ENCODE measurements around the gene RNF166.
A peak's percentile ranks its signal among the peaks of the same experiment; 100 is the strongest.

The RNF166 gene

GRCh38 chr16:88685156-88686061, 20.8 kb downstream of the RNF166 start:
- Histone ChIP-seq H3K4me3 (ENCODE audit: insufficient read depth, low read depth, low read length) (peak overlapping the region; percentile 28), H3K27me3 (ENCODE audit: control insufficient read depth, insufficient read depth, low read length, poor library complexity, severe bottlenecking) (peaks cover 65% of the 10 kb centered on the region), H3K27ac (ENCODE audit: insufficient read depth, low read depth, low read length, poor library complexity, severe bottlenecking) (no peak overlapping the region), H3K36me3 (ENCODE audit: control insufficient read depth, insufficient read depth, low read length) (no peaks in the 10 kb centered on the region), H3K9me3 (ENCODE audit: control insufficient read depth, low read length) (no peaks in the 10 kb centered on the region), H3K4me1 (ENCODE audit: control insufficient read depth, insufficient read depth, low read length) (no peaks in the 10 kb centered on the region)
- WGBS, 2 experiments: 10% methylated on average over 33 of the region's 33 CpGs

DNA sequence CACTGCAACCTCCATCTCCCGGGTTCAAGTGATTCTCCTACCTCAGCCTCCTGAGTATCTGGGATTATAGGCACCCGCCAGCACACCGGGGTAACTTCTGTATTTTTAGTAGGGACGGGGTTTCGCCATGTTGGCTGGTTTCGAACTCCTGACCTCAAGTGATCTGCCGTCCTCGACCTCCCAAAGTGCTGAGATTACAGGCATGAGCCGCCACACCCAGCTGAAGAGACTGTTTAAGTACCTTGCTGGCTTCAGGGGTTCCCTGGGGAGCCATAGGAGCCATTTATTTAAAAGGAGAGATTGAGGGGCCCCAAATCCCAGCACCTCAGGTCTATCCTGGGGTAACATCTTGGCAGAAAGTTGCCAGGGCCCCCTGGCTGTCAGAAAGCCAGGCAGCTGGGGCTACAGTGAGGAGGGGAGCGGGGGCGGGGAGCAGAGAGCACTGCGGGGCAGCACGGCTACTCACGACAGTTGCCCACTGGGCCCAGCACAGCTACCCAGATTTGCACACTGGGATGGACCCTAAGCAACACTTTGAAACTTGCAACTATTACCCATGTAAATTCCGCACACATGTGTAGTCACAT, 21.5 kb downstream of the RNF166 start:
- H3K4me1 ChIP-seq (ENCODE audit: control insufficient read depth, insufficient read depth, low read length): no peaks in the 10 kb centered on the region
- WGBS, 2 experiments: 78 to 79% methylated on average over 15 of the region's 15 CpGs
- no peak overlapping the region for H3K27ac ChIP-seq (ENCODE audit: insufficient read depth, low read depth, low read length, poor library complexity, severe bottlenecking)
- peaks cover 61% of the 10 kb centered on the region for H3K27me3 ChIP-seq (ENCODE audit: control insufficient read depth, insufficient read depth, low read length, poor library complexity, severe bottlenecking)
- no peaks in the 10 kb centered on the region for H3K9me3 ChIP-seq (ENCODE audit: control insufficient read depth, low read length)
- no peaks in the 10 kb centered on the region for H3K36me3 ChIP-seq (ENCODE audit: control insufficient read depth, insufficient read depth, low read length)
- no peak overlapping the region for H3K4me3 ChIP-seq (ENCODE audit: insufficient read depth, low read depth, low read length)

- Histone ChIP-seq H3K27ac (ENCODE audit: insufficient read depth, low read depth, low read length, poor library complexity, severe bottlenecking) (no peak overlapping the region), H3K36me3 (ENCODE audit: control insufficient read depth, insufficient read depth, low read length) (no peaks in the 10 kb centered on the region)
- WGBS, 2 experiments: 80 to 86% methylated on average over 21 of the region's 21 CpGs
Measured at GRCh38 chr16:88681709-88682451, 24.3 kb downstream of the RNF166 start.

DNA sequence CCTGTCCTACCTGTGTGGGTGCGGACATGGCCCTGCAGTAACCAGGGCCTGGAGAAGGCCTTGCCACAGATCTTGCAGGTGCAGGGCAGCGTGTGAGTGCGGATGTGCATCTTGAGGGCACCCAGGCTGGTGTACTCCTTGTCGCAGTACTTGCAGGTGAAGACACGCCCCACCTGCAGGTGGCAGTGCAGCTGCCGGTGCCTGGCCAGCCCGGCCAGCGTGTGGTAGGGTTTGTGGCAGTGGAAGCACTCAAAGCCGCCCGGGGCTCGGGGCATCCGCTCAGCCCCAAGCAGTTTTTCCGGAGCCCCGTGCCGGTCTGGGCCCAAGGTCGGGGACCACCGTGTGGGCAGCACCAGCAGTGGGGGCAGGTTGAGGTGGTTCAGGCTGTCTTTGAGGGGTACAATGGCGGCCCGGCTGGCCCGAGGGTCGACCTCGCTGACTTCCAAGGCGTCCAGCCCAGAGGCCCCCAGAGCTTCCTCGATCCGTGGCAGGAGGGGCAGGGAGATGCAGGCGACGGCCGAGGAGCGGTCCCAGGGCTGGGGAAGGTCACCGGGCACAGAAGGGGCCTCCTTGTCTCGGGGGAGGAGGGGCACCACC, 25.0 kb downstream of the RNF166 start:
- Histone ChIP-seq H3K27me3 (ENCODE audit: control insufficient read depth, insufficient read depth, low read length, poor library complexity, severe bottlenecking) (peaks cover 28% of the 10 kb centered on the region), H3K9me3 (ENCODE audit: control insufficient read depth, low read length) (no peaks in the 10 kb centered on the region), H3K27ac (ENCODE audit: insufficient read depth, low read depth, low read length, poor library complexity, severe bottlenecking) (no peak overlapping the region), H3K4me1 (ENCODE audit: control insufficient read depth, insufficient read depth, low read length) (no peaks in the 10 kb centered on the region), H3K4me3 (ENCODE audit: insufficient read depth, low read depth, low read length) (no peak overlapping the region), H3K36me3 (ENCODE audit: control insufficient read depth, insufficient read depth, low read length) (no peaks in the 10 kb centered on the region)
- WGBS, 2 experiments: 83% methylated on average over 31 of the region's 31 CpGs

More at GRCh38 chr16:88681709-88682451, 24.3 kb downstream of the RNF166 start:
- H3K4me1 ChIP-seq (ENCODE audit: control insufficient read depth, insufficient read depth, low read length): no peaks in the 10 kb centered on the region
- no peak overlapping the region for H3K4me3 ChIP-seq (ENCODE audit: insufficient read depth, low read depth, low read length)
- H3K27me3 ChIP-seq (ENCODE audit: control insufficient read depth, insufficient read depth, low read length, poor library complexity, severe bottlenecking): peaks cover 35% of the 10 kb centered on the region
- no peaks in the 10 kb centered on the region for H3K9me3 ChIP-seq (ENCODE audit: control insufficient read depth, low read length)

- WGBS, 2 experiments: 91 to 93% methylated on average over 5 of the region's 5 CpGs
- H3K36me3 ChIP-seq (ENCODE audit: control insufficient read depth, insufficient read depth, low read length): no peaks in the 10 kb centered on the region
- H3K4me1 ChIP-seq (ENCODE audit: control insufficient read depth, insufficient read depth, low read length): no peaks in the 10 kb centered on the region
Measured at GRCh38 chr16:88680554-88681083, 25.6 kb downstream of the RNF166 start.

DNA sequence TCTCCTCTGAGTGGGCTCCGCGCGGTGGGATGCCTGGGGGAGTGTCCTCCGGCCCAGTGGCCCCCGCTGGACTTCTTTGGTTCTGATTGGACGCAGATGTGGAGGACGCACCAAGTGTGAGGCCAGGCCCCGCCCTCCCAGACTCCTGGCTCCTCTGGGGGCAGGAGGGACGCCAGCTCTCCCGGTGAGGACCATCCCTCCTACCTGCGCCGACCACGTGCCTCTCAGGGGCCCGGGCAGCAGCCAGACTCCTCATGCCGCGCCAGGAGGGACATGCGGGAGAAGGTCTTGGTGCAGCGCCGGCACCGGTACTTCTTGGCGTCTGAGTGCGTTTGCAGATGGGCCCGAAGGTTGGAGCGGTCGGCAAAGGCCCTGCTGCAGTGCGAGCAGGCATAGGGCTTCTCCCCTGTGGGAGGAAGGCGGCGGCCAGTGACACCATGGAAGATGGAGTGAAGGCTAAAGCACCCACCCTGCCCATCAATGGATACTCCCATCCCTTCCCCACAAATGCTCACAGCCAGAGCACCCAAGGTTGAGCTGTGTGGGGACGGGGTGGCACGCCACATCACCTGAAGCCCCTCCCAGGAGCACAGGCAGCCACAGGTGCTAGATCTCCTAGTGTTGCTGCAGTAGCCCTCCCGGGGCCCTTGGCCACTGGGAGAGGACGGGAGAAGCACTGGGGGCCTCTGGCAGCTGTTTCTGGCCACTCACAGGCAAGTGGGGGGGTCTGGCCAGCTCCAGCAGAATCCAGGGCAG, 27.8 kb downstream of the RNF166 start:
- Histone ChIP-seq H3K9me3 (ENCODE audit: control insufficient read depth, low read length) (no peaks in the 10 kb centered on the region), H3K27ac (ENCODE audit: insufficient read depth, low read depth, low read length, poor library complexity, severe bottlenecking) (no peak overlapping the region), H3K4me1 (ENCODE audit: control insufficient read depth, insufficient read depth, low read length) (no peaks in the 10 kb centered on the region), H3K4me3 (ENCODE audit: insufficient read depth, low read depth, low read length) (no peak overlapping the region), H3K27me3 (ENCODE audit: control insufficient read depth, insufficient read depth, low read length, poor library complexity, severe bottlenecking) (no peaks in the 10 kb centered on the region), H3K36me3 (ENCODE audit: control insufficient read depth, insufficient read depth, low read length) (no peaks in the 10 kb centered on the region)
- 82% methylated on average over 32 of the region's 32 CpGs for WGBS, 2 experiments

More at GRCh38 chr16:88680554-88681083, 25.6 kb downstream of the RNF166 start:
- Histone ChIP-seq H3K9me3 (ENCODE audit: control insufficient read depth, low read length) (no peaks in the 10 kb centered on the region), H3K27me3 (ENCODE audit: control insufficient read depth, insufficient read depth, low read length, poor library complexity, severe bottlenecking) (peaks cover 22% of the 10 kb centered on the region), H3K27ac (ENCODE audit: insufficient read depth, low read depth, low read length, poor library complexity, severe bottlenecking) (no peak overlapping the region), H3K4me3 (ENCODE audit: insufficient read depth, low read depth, low read length) (no peak overlapping the region)

GRCh38 chr16:88677721-88678120, 28.5 kb downstream of the RNF166 start:
- Histone ChIP-seq H3K27me3 (ENCODE audit: control insufficient read depth, insufficient read depth, low read length, poor library complexity, severe bottlenecking) (no peaks in the 10 kb centered on the region), H3K4me3 (ENCODE audit: insufficient read depth, low read depth, low read length) (no peak overlapping the region), H3K9me3 (ENCODE audit: control insufficient read depth, low read length) (no peaks in the 10 kb centered on the region), H3K4me1 (ENCODE audit: control insufficient read depth, insufficient read depth, low read length) (peaks cover under 1% of the 10 kb centered on the region), H3K27ac (ENCODE audit: insufficient read depth, low read depth, low read length, poor library complexity, severe bottlenecking) (no peak overlapping the region), H3K36me3 (ENCODE audit: control insufficient read depth, insufficient read depth, low read length) (no peaks in the 10 kb centered on the region)
- WGBS, 2 experiments: 85 to 88% methylated on average over 12 to 13 of the region's 13 CpGs

DNA sequence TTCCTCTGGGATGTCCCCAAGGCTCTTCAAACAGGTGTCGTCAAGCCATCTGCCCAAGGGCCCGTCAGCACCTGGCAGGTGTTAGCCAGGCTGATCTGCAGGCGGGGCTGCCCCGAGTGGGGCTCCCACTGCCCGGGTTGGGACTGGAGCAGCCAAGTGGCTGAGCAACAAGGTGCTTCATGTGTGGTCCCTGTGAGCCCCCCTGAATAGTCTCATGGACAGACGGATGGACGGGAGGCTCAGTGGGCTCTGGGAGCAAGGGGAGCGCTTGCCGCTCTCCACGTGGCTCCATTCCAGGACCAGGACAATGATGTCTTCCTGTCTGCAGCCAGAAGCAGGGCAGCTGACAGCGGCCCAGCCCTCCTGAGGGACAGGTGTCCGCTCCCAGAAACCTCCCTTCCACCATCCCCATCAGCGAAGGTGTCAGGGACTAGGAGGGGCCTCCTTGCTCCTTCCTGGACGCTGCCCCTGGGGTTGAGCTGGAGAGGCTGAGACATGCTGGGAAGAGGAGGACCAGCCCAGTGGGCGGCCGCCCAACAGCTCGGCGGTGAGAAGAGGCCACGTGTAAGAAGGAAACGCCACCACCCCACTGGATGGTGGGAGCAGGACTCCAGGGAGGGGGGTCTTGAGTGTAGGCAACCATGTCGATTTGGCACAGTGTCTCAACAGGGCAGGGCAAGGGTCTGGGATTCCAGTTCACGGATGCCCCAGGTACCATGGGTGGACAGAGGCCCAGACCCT, 29.5 kb downstream of the RNF166 start:
- H3K27ac ChIP-seq (ENCODE audit: insufficient read depth, low read depth, low read length, poor library complexity, severe bottlenecking): no peak overlapping the region
- no peak overlapping the region for H3K4me3 ChIP-seq (ENCODE audit: insufficient read depth, low read depth, low read length)
- H3K36me3 ChIP-seq (ENCODE audit: control insufficient read depth, insufficient read depth, low read length): no peaks in the 10 kb centered on the region
- no peaks in the 10 kb centered on the region for H3K27me3 ChIP-seq (ENCODE audit: control insufficient read depth, insufficient read depth, low read length, poor library complexity, severe bottlenecking)
- H3K4me1 ChIP-seq (ENCODE audit: control insufficient read depth, insufficient read depth, low read length): peaks cover 5% of the 10 kb centered on the region
- WGBS, 2 experiments: 91 to 96% methylated on average over 22 of the region's 22 CpGs
- H3K9me3 ChIP-seq (ENCODE audit: control insufficient read depth, low read length): no peaks in the 10 kb centered on the region
